Naive B cell (primary cell): ENCODE data around the gene SLU7. TPM values are rescaled to one million over a fixed set of nuclear protein-coding genes. Genes with fewer than 3 reads are reported as not detected.

ENCODE experiments used
- ATAC-seq, 2 donors: fragments of 150-1000 bp; cut with Tn5 transposase; 2 replicates each; pipeline ENCODE4 v1.10.0; 2021; ENCODE audit warnings: low read depth in 2 of 2, mild to moderate bottlenecking in 2 of 2, moderate library complexity in 2 of 2
- DNase-seq: peaks from one replicate; pipeline ENCODE4 v3.0.0; 2022
- H3K27ac Mint-ChIP-seq, 6 donors: one replicate each; pipeline ENCODE4 v1.8.0; 2020 to 2022; ENCODE audit warnings: mild to moderate bottlenecking in 6 of 6, mixed read lengths in 6 of 6, moderate library complexity in 5 of 6, inconsistent platforms in 2 of 6
- H3K27me3 Mint-ChIP-seq, 3 donors: one replicate each; pipeline ENCODE4 v1.8.0; 2021 to 2022; ENCODE audit warnings: mixed read lengths in 3 of 3, mild to moderate bottlenecking in 1 of 3
- H3K36me3 Mint-ChIP-seq, 2 donors: one replicate each; pipeline ENCODE4 v1.8.0; 2020 to 2022; ENCODE audit warnings: mixed read lengths in 2 of 2, inconsistent platforms in 1 of 2, mild to moderate bottlenecking in 1 of 2
- H3K4me1 Mint-ChIP-seq, 3 donors: one replicate each; pipeline ENCODE4 v1.8.0; 2020 to 2022; ENCODE audit warnings: mixed read lengths in 3 of 3, inconsistent platforms in 1 of 3, mild to moderate bottlenecking in 1 of 3, moderate library complexity in 1 of 3
- H3K4me3 Mint-ChIP-seq, 8 donors: one replicate each; pipeline ENCODE4 v1.8.0; 2020 to 2022; ENCODE audit warnings: mild to moderate bottlenecking in 8 of 8, mixed read lengths in 8 of 8, moderate library complexity in 8 of 8, inconsistent platforms in 2 of 8
- H3K9me3 Mint-ChIP-seq, 7 donors: one replicate each; pipeline ENCODE4 v1.8.0; 2020 to 2022; ENCODE audit warnings: mixed read lengths in 7 of 7, mild to moderate bottlenecking in 5 of 7, inconsistent platforms in 2 of 7, moderate library complexity in 1 of 7
- polyA plus RNA-seq, 6 donors: library from polyadenylated mRNA; unstranded; fragments of 300-500 nt; fragmentation: Illumina TruSeq; gene quantifications; one replicate each; pipeline ENCODE4 v1.2.3, GENCODE V29; 2021; ENCODE audit warnings: low read depth in 6 of 6

The SLU7 gene
- polyA plus RNA-seq, 6 donors from 2014 or later, result 83.6 to 115 (median 94.8) TPM

DNA sequence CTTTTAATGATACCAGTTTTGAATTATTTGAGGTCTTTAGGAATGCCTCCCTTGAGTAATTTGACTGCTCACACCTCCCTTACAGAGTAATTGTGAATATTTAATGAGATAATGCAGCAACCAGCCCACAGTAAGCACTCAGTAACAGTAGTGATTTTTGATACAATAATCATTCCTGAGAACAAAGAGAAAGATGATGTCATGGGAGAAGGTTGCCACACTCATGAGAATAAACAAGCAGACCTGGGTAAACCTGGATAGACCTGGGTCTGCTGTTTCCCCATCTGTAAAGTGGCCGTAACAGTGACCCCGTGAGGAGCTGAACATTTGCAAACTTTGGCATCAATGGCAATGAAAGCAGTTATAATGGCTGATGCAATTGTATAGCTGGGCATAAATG is 52.7 kb downstream of the SLU7 start:
- Mint-ChIP-seq H3K4me1 (peaks cover 9 to 15% (median 10%) of the 10 kb centered on the region in 3 donors), H3K4me3 (no peak overlapping the region), H3K27ac (no peak overlapping the region), H3K27me3 (peaks cover 42 to 49% (median 43%) of the 10 kb centered on the region in 3 donors), H3K36me3 (no peaks in the 10 kb centered on the region), H3K9me3 (no peaks in the 10 kb centered on the region)
- no peak for ATAC-seq
- no peak for DNase-seq

DNA sequence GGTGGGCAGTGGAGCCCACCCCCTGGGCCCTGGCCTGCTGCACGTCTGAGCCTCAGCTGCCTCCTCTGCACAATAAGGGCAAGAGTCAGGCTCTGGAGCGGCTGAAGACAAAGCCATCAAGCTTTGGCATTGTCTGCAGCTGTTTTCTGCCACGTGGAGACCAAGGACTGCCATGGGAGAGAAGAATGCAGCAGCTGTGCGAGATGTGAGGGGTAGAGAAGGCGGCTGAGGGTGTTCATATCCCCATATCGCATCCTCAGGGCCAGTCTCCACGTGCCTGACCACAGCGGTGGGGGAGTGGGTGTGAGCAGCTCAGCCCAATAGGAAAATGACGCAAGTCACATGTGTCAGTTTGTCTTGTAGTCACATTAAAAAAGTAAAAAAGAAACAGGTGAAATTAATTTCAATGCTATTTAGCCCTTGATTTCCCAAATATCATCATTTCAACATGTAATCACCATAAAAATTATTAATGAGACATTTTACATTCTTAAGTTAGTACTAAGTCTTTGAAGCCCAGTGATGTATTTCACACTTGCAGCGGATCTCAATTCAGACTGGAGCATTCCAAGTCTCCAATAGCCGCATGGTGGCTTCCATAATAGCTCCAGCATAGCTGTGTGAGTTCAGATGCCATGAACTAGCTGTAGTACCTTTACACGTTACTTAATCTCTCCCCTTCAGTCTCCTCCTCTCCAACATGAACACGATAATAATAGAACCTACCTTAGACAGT is 55.1 kb downstream of the SLU7 start:
- no peak overlapping the region for H3K4me3 Mint-ChIP-seq
- H3K4me1 Mint-ChIP-seq, result no peaks in the 10 kb centered on the region
- DNase-seq (no peak), ATAC-seq (no peak)
- H3K27me3 Mint-ChIP-seq, result peaks cover 20 to 33% (median 23%) of the 10 kb centered on the region in 3 donors
- H3K9me3 Mint-ChIP-seq, result no peaks in the 10 kb centered on the region
- H3K36me3 Mint-ChIP-seq, result no peaks in the 10 kb centered on the region
- no peak overlapping the region for H3K27ac Mint-ChIP-seq

DNA sequence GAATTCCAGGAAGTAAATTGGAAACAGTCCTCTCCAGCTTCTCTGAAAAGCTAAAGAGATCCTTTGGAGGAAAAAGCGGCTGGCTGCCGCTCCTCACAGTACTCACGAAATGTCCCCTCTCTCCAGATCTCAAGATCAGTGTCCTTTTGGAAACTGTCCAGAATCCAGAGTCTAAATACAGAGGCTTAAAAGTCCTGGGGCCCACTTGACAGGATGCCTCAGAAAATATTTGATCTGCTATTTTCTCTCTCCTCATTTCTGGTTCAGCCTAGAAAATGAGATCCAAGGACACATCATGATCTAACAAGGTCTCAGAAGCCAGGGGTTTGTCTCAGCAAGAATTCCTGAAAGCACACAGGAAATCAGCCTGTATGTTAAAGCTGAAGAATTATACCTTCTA is 55.7 kb downstream of the SLU7 start:
- H3K27me3 Mint-ChIP-seq, result peaks cover 15 to 27% (median 17%) of the 10 kb centered on the region in 3 donors

DNA sequence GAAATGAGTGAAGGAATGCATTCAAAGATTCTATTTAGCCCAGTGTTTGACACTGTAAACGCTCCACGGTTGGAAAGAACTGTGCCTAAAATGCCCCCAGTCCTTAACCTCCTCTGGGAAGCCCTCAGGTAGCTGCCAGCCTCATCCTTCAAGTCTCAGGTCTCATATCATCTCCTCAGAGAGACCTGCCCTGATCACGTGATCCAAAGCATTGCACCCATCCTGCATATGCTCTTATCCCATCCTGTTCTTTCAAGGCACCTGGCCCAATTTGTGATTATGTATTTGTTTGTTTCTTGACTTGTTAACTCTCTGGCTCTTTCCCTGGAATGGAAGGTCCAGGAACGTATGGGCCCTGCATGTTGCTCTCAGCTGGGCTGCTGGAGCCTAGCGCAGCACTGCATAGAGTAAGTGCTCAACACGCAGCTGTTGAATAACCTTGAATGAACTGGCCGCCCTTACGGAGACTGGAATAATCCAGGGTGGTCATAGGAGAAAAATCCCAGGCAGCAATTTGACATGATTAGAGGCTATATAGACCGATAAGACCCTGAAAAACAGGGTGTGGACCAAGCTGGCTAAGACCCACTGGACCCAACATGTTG is 57.2 kb downstream of the SLU7 start:
- peaks cover 4 to 22% (median 5%) of the 10 kb centered on the region in 3 donors for H3K27me3 Mint-ChIP-seq
- ATAC-seq, result no peak
- H3K36me3 Mint-ChIP-seq, result no peaks in the 10 kb centered on the region
- no peaks in the 10 kb centered on the region for H3K9me3 Mint-ChIP-seq
- H3K4me3 Mint-ChIP-seq, result no peak overlapping the region
- DNase-seq, result no peak
- H3K27ac Mint-ChIP-seq, result no peak overlapping the region
- H3K4me1 Mint-ChIP-seq, result no peaks in the 10 kb centered on the region

More for the DNA sequence above, 55.7 kb downstream of the SLU7 start:
- no peak overlapping the region for H3K4me3 Mint-ChIP-seq
- no peaks in the 10 kb centered on the region for H3K4me1 Mint-ChIP-seq
- H3K9me3 Mint-ChIP-seq, result no peaks in the 10 kb centered on the region
- DNase-seq (no peak), ATAC-seq (no peak)
- no peaks in the 10 kb centered on the region for H3K36me3 Mint-ChIP-seq
- H3K27ac Mint-ChIP-seq, result no peak overlapping the region

DNA sequence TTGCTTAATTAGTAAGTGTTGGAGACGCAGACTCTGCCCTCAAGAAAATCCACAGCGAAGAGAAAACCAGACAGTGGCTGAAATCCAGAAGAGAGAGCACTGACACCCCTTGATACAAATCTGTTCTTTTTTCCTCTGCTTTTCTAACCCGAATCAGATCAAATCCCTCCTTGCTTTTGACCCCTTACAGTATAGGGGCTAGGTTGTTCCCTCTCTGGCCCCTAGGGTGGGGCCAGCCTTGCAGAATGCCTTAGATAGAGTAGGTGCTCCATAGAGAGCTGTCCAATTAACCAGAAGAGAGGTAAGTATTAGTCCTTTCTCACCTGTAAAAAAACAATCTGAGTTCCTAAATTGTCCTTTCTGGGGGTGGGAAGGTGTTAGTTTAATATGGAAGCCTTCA is 58.6 kb downstream of the SLU7 start:
- H3K36me3 Mint-ChIP-seq, result no peaks in the 10 kb centered on the region
- H3K4me3 Mint-ChIP-seq, result no peak overlapping the region
- H3K4me1 Mint-ChIP-seq, result no peaks in the 10 kb centered on the region
- no peaks in the 10 kb centered on the region for H3K9me3 Mint-ChIP-seq
- peaks cover 4 to 22% (median 5%) of the 10 kb centered on the region in 3 donors for H3K27me3 Mint-ChIP-seq
- ATAC-seq (no peak), DNase-seq (no peak)
- no peak overlapping the region for H3K27ac Mint-ChIP-seq

DNA sequence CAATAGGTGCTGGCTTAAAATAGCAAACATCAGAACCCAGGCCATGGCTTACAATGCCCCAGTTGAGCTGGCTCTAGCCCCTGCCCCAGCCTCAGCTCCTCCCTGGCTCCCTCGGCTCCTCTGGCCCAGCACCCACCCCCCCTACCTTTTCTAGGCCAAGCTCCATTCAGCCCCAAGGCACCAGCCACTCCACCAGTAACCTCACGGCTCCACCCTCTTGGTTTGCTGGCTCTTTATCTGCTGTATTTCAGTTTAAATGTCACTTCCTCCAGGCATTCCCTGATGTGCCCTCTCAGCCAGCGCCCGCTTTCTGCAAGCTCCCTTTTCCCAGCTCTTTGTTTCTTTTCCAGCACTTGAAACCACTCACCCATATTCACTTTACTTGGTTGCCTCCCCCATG is 59.1 kb downstream of the SLU7 start:
- H3K9me3 Mint-ChIP-seq, result no peaks in the 10 kb centered on the region
- no peak for DNase-seq
- ATAC-seq, result no peak
- H3K4me1 Mint-ChIP-seq, result no peaks in the 10 kb centered on the region
- no peaks in the 10 kb centered on the region for H3K36me3 Mint-ChIP-seq
- no peak overlapping the region for H3K27ac Mint-ChIP-seq
- peaks cover 4 to 18% (median 5%) of the 10 kb centered on the region in 3 donors for H3K27me3 Mint-ChIP-seq
- H3K4me3 Mint-ChIP-seq, result no peak overlapping the region

DNA sequence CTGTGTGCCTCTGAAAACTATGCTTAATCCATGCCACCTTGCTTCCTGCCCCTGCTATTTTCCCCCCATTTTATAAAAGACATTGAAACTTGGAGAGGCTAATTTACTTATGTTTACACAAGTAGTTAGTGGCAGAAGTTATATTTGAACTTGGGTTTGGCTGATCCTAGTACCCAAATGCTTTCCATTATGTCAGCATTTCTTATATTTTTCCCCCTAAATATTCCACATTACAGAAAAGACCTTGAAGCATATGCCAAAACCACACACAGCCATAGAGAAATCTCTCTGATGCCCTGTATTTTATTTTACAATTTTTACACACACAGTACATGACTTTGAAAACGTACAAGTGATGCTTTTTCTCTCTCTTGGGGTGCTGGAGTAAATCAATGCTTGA is 59.6 kb downstream of the SLU7 start:
- Mint-ChIP-seq H3K9me3 (no peaks in the 10 kb centered on the region), H3K27ac (no peak overlapping the region), H3K4me1 (no peaks in the 10 kb centered on the region), H3K36me3 (no peaks in the 10 kb centered on the region), H3K27me3 (peaks cover 4 to 15% (median 5%) of the 10 kb centered on the region in 3 donors), H3K4me3 (no peak overlapping the region)
- no peak for DNase-seq
- ATAC-seq, result no peak

DNA sequence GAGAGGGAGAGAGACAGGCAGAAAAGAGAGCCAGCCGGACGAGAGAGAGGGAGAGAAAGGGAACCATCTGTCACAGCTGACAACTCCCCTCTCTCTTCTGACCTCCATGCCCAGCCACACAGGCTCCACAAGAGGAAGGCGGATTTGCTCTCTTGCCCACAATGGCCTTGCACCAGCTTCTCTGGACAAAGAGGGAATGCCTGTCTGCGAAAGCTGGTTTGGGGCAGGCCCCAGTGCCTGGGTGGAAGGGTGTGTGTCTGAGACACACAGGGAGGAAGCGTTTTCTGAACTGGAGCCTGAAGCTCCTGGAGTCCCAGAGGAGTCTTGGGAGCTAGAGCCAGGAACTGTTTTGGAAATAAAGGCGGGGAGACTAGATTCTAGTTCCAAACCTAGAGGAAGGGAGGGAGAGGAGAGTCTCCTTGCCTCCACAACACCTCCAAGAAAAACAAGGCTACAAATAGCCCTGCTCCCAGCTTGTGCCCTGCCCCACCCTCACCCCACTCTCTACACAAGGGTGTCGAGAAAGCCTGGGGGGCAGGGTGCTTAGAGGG is 60.9 kb downstream of the SLU7 start:
- Mint-ChIP-seq H3K4me3 (no peak overlapping the region), H3K27me3 (peaks cover 4 to 15% (median 5%) of the 10 kb centered on the region in 3 donors), H3K4me1 (no peaks in the 10 kb centered on the region), H3K36me3 (no peaks in the 10 kb centered on the region), H3K9me3 (no peaks in the 10 kb centered on the region), H3K27ac (no peak overlapping the region)
- ATAC-seq (no peak), DNase-seq (no peak)

DNA sequence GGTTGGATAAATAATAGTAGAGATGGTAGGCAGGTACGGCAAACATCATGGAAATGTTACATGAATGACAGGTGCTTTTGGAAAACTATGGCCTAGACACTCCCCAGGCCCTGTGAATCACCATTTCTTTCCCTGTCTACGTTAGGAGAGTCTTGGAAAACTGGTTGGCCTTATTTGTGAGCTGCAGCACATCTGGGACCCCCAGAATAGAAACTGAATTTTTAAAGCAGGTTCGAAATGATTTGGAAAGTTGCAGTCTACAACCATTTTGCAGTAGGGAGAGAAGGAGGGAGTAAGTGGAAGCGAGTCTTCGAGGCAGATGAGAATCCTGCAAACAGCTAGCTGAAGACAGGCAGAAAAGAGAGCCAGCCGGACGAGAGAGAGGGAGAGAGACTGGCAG is 61.5 kb downstream of the SLU7 start:
- no peaks in the 10 kb centered on the region for H3K4me1 Mint-ChIP-seq
- H3K9me3 Mint-ChIP-seq, result no peaks in the 10 kb centered on the region
- ATAC-seq (no peak), DNase-seq (no peak)
- no peak overlapping the region for H3K4me3 Mint-ChIP-seq
- no peak overlapping the region for H3K27ac Mint-ChIP-seq
- no peaks in the 10 kb centered on the region for H3K36me3 Mint-ChIP-seq
- peaks cover 4 to 15% (median 5%) of the 10 kb centered on the region in 3 donors for H3K27me3 Mint-ChIP-seq

DNA sequence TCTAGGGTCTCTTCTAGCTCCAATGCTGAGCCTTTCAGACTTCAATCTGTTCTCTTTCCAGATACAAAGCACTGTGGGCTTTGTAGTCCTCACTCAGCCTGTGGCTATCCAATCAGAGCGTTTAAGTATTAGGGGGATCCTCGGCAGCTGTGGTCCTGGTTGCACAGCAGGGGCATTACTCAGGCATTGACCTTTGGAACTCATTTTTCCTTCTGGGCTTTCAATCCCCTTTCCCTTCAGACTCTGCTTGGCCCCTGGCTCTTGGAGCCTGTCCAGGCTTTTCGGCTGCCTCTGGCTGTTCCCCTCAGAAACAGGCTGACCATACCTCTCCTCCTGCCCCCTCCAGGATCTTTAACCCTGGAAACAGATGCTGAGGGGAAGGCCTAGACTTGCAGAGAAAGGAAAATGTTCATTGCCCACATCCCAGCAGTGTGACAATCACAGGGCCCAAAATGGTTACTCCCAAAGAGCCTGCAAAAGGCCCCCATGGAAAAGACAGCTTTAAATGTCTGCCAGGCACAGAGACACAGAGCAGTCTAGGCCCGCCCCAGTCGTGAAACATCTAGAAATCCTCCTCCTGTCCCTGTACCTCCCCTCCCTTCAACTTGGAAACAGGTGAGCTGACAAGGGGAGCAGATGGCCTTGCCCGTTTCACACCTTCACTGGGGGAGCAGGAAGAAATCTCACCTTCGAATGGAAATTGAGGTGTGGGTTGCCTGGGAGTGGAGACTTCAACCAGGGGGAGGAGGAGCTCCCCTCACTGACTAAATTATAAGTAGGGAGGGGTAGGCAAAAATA is 62.1 kb downstream of the SLU7 start:
- Mint-ChIP-seq H3K4me1 (no peaks in the 10 kb centered on the region), H3K27me3 (peaks cover 1 to 15% (median 4%) of the 10 kb centered on the region in 3 donors), H3K9me3 (no peaks in the 10 kb centered on the region), H3K36me3 (no peaks in the 10 kb centered on the region), H3K4me3 (no peak overlapping the region), H3K27ac (peak overlapping the region in 1 of 6 donors; percentile 21)
- ATAC-seq (no peak), DNase-seq (no peak)

DNA sequence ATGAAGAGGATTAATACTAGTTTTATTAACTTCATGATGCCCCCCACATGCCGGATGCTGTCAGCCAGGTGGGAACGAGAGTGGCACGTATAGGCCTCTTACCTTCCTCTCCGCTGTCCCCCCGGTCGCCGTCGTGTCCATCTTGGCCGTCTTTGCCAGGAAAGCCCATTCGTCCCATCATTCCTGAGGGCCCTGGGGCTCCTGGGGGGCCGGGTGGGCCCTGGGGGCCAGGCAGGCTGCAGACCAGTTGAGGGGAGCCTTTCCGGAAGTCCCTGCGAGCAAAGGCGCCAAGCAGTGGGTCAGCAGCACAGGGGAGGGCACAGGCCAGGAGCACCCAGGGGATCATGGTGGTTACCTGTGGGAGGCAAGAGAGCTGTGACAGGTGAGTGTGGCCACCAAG is 64.2 kb downstream of the SLU7 start:
- peaks cover 0 to 8% (median 4%) of the 10 kb centered on the region in 3 donors for H3K27me3 Mint-ChIP-seq
- no peaks in the 10 kb centered on the region for H3K36me3 Mint-ChIP-seq
- no peak overlapping the region for H3K27ac Mint-ChIP-seq
- H3K4me3 Mint-ChIP-seq, result no peak overlapping the region
- DNase-seq, result no peak
- no peaks in the 10 kb centered on the region for H3K4me1 Mint-ChIP-seq
- no peak for ATAC-seq
- H3K9me3 Mint-ChIP-seq, result no peaks in the 10 kb centered on the region

DNA sequence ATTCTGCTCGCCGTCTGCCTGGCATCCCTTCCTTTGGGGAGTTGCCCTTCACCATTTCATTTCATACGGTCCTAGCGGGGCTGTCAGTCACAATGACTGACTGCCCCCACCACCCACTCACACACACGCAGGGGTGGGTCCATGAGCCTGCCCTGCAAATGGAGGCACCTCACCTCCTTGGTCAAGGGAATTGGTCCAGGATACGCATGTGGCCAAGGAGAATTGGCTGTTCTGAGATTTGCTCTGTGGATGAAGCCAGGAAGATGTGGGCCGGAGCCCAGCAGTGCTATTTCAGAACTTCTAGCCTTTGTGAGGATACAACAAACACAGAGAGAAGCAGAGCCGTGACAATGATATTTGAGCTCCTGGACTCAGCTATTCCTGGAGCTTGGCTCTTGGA is 65.5 kb downstream of the SLU7 start:
- no peaks in the 10 kb centered on the region for H3K4me1 Mint-ChIP-seq
- no peaks in the 10 kb centered on the region for H3K36me3 Mint-ChIP-seq
- H3K9me3 Mint-ChIP-seq, result no peaks in the 10 kb centered on the region

DNA sequence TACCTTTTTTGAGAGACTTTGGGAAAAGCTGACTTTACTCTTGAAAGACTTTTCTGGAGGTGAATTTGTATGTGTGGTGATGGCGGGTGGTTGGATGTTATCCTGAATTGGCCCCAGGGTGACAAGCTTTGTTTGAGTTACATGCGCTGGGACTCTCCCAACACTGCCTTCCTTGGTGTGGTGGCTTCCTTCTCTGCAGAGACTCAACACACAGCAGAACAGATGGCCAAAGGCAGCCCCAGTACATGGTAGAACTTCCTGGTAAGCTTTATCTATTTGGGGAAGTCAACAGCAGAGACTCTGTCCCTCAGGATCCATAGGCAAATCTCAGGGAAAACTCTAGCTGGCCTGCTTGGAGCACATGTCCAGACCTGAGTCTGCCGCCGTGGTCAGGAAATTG is 66.6 kb downstream of the SLU7 start:
- Mint-ChIP-seq H3K9me3 (no peaks in the 10 kb centered on the region), H3K27ac (no peak overlapping the region), H3K4me3 (no peak overlapping the region), H3K36me3 (no peaks in the 10 kb centered on the region), H3K27me3 (peaks cover 0 to 3% (median 0%) of the 10 kb centered on the region in 3 donors), H3K4me1 (no peaks in the 10 kb centered on the region)
- ATAC-seq (no peak), DNase-seq (no peak)

More for the DNA sequence above, 65.5 kb downstream of the SLU7 start:
- Mint-ChIP-seq H3K4me3 (no peak overlapping the region), H3K27ac (no peak overlapping the region), H3K27me3 (peaks cover 0 to 8% (median 0%) of the 10 kb centered on the region in 3 donors)
- ATAC-seq (no peak), DNase-seq (no peak)
